GM03348 (cell line): Measurements from ENCODE around the gene ING4.
A peak's percentile ranks its signal among the peaks of the same experiment; 100 is the strongest.
"Not testable (repeated sequence)": the region's sequence is repeated elsewhere in the genome, so short reads cannot be mapped to it uniquely, and the experiment has no call there.

Experiments used
- DNase-seq: peaks from one replicate; pipeline ENCODE4 v3.0.0; 2012; ENCODE audit warnings: low spot score

ING4 gene

GRCh38 chr12:6662906-6663742, at the start of gene ING4:
ING4 (minus strand) TSS chr12:6663119; CDS start chr12:6663101, 18 bp downstream.
- peak; percentile 98 for DNase-seq

GRCh38 chr12:6708960-6709394, 46.1 kb upstream of the ING4 start:
- no peak for DNase-seq

GRCh38 chr12:6708351-6708750, 45.4 kb upstream of the ING4 start:
- not testable (repeated sequence) for DNase-seq

GRCh38 chr12:6703631-6704030, 40.7 kb upstream of the ING4 start:
- DNase-seq, result no peak

- no peak for DNase-seq
Measured at GRCh38 chr12:6701078-6701768, 38.3 kb upstream of the ING4 start.

- peak; percentile 73 for DNase-seq
Measured at GRCh38 chr12:6700646-6701051, 37.7 kb upstream of the ING4 start, which contains the start of gene PIANP. PIANP (minus strand) TSS chr12:6700815; CDS start chr12:6698061, 2,754 bp downstream.

- peak; percentile 40 for DNase-seq
Measured at GRCh38 chr12:6699989-6700645, 37.2 kb upstream of the ING4 start.

GRCh38 chr12:6699259-6699988, 36.5 kb upstream of the ING4 start:
- no peak for DNase-seq

GRCh38 chr12:6698352-6699046, 35.6 kb upstream of the ING4 start:
- no peak for DNase-seq

GRCh38 chr12:6697584-6698351, 34.8 kb upstream of the ING4 start:
- peak; percentile 86 for DNase-seq

- DNase-seq, result no peak
Measured at GRCh38 chr12:6696690-6697583, 34.0 kb upstream of the ING4 start.

GRCh38 chr12:6695313-6696045, 32.6 kb upstream of the ING4 start:
- no peak for DNase-seq

- DNase-seq, result no peak
Measured at GRCh38 chr12:6694701-6695100, 31.8 kb upstream of the ING4 start.

- DNase-seq, result no peak
Measured at GRCh38 chr12:6693832-6694355, 31.0 kb upstream of the ING4 start.

- DNase-seq, result no peak
Measured at GRCh38 chr12:6692888-6693287, 30.0 kb upstream of the ING4 start.

- DNase-seq, result no peak
Measured at GRCh38 chr12:6691473-6691872, 28.6 kb upstream of the ING4 start.

GRCh38 chr12:6688999-6689882, 26.3 kb upstream of the ING4 start, which contains the start of gene ZNF384:
ZNF384 (minus strand) TSS chr12:6689375; CDS start chr12:6679520, 9,855 bp downstream.
- DNase-seq, result peak; percentile 96
